HG03520 (cell line): ENCODE data around the gene ZMIZ2.
"Not testable (repeated sequence)": the region's sequence is repeated elsewhere in the genome, so short reads cannot be mapped to it uniquely, and the experiment has no call there.

ENCODE experiments used
- ATAC-seq: cut with Tn5 transposase; IDR thresholded peaks from one replicate; pipeline ENCODE4 v1.9.1; 2021; ENCODE audit warnings: mild to moderate bottlenecking, moderate library complexity; ENCODE audit not compliant: unreplicated experiment

Gene ZMIZ2

DNA sequence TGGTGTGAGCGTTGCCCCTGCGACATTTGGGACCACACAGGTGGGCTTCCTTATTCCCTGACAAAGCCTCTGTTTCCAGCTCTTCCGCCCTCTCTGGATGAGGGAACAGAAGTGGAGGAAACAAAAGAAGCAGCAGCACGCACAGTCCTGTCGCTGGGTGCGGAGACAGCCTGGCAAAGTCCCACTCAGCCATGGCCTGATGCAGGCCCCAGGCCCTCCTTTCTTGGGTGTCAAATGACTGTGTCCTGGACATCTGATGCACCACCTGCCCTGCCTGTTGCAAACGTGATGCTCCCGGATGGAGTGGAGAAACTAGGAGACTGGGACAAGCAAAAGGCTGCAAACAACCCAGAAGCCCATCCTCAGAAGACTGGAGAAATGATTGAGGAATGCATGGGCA is 20.7 kb downstream of the ZMIZ2 start:
- no peak for ATAC-seq

DNA sequence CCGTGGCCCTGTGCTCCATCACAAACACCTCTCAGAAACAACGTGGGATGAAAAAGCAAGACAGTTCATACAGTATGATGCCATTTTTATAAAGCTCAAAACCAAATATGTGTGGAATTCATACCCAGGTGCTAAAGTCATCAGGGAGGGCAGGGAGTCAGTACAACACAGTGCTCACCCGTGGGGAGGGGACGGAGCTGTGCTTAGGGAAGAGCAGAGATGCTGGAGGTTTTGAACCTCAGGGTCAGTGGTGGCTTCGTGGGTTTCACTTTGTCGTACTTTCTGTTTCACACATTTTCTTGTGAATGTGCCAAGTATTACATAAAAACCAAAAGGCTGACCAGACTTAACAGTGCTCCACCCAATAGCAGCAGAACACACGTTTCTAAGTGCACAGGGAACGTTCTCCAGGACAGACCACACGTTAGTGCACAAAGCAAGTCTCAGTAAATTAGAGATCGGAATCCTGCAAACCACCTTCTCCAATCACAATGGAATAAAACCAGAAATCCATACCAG is 21.2 kb downstream of the ZMIZ2 start:
- peak; percentile 62 for ATAC-seq

DNA sequence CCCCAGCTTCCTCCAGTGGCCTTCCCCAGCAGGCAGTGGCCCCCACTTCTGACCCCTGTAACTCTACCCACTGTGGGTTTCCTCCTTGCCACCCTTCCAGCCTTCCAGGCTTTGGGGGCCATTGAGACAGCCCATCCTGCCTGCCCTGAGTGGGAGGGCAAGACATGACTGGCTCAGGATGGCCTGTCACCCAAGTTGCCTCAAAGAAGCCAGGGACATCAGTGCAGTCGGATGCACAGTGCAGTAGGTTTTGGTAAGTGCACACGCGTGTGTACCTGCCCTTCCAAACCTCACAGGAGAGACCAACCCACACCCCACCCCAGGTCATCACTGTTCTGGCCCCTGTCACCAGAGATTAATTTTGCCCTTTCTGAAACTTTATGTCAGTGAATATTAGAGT is 22.7 kb downstream of the ZMIZ2 start:
- ATAC-seq: no peak

DNA sequence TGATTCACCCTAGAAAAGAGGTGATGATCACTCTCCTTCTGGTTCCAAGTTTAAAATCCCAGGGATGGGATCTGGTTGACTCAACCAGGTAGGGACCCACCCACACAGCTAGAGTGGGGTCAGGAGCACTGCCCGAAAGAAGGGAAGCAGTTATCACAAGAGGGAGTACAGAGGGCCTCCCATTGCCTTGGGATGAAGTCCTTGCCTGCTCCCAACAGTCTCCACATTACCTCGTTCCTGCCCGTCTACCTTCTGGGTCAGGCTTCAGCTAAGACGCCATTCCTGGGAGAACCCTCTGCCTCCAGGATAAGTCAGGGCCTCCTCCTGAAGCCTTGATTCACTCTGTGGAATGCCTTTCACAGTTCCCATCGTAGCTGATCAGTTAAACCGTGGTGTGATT is 23.8 kb downstream of the ZMIZ2 start:
- ATAC-seq: no peak

DNA sequence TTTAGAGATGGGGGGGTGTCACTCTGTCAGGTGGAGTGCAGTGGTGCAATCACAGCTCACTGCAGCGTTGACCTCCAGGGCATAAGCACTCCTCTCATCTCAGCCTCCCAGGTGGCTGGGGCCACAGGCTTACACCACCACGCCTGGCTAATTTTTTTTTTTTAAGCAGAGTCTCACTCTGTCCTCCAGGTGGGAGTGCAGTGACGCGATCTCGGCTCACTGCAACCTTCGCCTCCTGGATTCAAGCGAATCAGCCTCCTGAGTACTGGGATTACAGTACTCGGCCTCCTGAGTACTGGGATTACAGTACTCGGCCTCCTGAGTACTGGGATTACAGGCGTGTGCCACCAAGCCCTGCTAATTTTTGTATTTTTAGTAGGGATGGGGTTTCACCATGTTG is 24.2 kb downstream of the ZMIZ2 start:
- ATAC-seq: no peak

DNA sequence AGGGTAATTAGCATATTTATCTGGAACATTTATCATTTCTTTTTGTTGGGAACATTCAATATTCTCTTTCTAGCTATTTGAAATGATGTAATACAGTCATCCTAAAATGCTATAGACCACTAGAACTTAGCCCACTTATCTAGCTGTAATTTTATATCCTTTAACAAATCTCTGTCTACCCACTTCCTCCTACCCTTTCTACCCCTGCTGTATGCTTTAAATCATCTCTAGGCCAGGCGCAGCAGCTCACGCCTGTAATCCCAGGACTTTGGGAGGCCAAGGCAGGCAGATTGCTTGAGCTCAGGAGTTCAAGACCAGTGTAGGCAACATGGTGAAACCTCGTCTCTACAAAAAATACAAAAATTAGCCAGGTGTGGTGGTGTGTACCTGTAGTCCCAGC is 25.8 kb downstream of the ZMIZ2 start:
- not testable (repeated sequence) for ATAC-seq

DNA sequence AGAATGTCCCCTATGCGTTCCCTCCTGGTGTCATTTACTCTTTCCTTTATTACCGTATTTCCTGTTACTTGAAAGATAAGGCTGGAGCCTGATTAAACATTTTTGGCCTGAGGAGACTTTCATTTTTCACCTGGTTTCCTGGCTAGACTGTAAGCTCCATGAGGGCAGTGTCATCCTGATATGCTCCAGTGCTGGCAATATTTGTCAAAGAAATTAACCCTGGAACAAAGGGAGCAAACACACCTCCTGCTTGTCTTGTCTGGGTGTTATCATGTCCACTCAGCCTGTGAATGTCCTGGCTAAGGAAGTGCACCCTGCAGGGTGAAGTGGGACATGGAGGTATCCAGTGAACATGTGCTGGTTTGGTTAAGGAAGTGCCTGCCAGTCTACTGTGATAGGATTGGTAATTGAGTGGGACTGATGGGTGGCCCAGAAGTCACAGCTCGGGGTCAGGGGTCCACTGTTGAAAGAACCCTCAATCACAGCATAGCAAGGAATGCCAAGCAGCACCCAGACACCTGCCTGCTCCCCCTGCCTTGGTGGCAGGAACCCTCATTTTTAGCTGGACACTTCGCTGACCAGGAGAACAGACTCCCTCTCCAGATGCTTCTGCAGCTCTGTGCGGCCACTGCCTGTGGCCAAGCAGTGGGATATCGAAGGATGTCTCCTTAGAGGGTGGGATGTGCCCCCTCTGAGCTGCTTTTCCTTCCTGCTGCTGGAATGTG is 26.9 kb downstream of the ZMIZ2 start:
- ATAC-seq: no peak

DNA sequence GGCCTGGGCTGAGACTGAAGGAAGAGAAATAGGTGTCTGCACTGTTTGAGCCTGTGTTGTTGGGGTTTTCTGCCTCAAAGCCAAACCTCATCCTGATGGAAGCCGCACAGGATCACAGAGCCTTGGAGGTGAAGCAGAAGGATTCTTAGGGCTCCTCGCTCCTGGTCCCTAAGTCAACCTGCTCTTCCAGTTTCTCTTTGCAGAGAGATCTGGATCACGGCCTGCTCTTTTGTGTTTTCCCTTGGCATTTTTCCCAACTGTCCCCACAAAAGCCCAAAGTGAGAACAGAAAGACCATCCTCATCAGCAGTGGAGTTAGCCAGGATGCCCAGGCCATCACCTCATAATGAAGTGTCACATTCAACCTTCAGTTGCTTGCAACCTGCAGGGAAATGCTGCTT is 27.6 kb downstream of the ZMIZ2 start:
- no peak for ATAC-seq

DNA sequence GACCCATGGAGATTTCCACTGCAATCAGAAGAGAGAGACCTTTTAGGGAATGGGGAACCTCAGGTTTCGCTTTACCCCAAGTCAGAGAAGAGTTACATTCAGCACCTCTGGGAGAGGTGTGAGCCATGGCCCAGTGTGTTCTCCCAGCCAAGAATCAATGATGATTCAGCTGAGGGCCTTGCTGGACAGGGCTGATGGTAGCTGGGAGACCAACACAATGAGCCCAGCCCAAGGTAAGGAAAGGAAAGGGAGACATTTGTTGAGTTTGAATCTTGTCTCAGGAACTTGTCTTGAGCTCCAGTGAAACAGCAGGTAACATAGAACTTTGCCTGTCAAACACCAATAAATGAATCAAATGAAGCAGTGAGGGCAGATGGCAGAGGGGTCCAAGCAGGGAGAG is 33.8 kb downstream of the ZMIZ2 start:
- no peak for ATAC-seq

DNA sequence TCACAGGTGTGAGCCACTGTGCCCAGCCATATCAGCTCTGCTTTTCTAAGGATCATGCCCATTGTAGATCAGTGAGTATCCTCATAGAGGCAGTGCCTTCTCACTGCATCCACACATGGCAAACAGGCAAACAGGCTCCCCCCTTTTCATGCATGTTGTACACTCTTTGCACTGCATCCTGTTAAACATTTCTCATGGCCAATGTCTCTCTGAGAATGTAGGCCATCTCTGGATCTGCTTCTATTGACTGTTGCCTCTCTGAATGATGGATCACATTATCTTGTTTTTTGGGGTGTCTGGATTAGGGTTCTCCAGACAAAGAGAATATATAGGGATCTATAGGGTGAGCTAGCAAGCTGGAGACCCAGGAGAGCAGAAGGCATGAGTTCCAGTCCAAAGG is 34.8 kb downstream of the ZMIZ2 start:
- no peak for ATAC-seq

DNA sequence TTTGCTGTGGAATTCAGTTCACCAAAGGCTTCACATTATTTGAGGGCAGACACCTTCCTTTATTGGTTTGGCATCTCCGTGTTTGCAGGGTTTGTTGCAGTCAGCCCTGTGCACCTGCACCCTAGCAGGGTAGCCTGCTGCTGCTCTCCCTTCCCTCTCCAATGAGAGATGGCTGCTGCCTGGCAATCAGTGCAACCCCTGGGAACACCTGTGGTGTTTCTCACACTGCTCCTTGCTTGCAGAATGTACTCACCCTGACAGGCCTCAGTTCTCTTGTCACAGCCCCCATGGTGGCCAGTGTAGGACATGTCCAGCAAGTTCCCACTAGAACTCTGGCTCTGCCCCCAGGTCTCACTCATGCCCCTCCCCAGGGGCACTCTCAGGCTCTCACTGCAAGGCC is 35.7 kb downstream of the ZMIZ2 start:
- ATAC-seq: no peak

DNA sequence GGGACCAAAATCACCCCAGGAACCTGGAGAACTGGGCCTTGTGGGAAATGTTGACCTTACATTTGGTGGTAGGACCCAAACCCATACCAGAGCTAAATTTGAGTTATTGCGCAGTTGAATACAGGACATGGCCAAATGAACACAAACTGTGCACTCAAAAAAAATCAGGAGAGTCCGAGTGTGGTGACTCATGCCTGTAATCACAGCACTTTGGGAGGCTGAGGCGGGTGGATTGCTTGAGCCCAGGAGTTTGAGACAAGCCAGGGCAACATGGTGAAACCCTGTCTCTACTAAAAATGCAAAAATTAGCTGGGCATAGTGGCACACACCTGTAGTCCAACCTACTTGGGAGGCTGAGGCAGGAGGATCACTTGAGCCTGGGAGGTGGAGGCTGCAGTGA is 36.6 kb downstream of the ZMIZ2 start:
- not testable (repeated sequence) for ATAC-seq

DNA sequence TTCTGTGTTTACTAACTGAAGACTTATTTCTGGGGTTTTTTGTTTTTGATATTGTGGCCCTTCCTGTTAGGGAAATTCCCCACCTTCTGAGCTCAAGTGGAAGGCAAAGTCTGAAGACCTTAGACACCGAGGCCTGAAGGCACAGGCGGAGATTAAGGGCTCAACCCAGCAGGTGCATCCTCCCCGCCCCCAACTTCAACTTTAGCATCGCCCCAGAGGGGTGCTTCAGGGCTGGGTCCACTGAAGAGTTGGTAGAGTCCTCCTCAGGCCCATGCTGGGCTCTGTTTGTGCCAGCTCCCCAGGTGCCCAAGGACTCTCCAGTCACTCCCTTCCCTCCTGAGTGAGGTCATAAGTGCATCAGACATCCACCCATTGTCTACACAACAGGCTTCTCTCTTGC is 38.4 kb downstream of the ZMIZ2 start:
- no peak for ATAC-seq

DNA sequence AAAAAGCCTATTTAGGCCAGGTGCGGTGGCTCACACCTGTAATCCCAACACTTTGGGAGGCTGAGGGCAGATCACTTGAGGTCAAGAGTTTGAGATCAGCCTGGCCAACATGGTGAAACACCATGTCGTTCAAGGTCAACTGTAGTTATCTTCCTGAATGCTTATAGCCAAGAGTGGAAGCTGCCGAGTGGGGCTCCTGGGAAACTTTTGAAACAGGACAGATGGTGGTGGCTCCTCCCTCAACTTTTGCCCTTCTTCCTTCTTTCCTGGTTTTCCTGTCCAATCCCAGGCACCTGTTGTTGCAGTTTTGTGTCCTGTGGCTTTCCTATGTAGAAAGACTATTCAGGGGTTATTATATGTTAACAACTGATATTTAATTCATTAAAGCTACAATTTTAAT is 39.1 kb downstream of the ZMIZ2 start:
- no peak for ATAC-seq

DNA sequence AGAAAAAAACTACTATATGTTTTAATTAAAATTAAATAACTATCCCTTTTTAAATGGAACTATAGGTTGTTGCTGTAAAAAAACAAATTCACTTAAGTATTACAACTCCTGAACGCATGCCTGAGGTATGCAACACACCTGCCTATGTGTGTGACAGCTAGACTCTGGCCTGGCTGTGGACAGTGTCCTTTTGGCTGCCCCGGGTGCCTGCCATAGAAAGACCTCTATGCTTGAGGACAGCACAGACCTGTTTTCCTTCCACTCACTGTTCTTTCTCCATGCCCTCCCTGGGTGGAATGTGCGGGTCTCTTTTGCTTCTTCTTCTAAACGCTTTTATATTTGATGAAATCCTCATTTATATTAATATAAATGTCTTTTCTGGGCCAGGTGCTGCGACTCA is 41.3 kb downstream of the ZMIZ2 start:
- ATAC-seq: no peak

DNA sequence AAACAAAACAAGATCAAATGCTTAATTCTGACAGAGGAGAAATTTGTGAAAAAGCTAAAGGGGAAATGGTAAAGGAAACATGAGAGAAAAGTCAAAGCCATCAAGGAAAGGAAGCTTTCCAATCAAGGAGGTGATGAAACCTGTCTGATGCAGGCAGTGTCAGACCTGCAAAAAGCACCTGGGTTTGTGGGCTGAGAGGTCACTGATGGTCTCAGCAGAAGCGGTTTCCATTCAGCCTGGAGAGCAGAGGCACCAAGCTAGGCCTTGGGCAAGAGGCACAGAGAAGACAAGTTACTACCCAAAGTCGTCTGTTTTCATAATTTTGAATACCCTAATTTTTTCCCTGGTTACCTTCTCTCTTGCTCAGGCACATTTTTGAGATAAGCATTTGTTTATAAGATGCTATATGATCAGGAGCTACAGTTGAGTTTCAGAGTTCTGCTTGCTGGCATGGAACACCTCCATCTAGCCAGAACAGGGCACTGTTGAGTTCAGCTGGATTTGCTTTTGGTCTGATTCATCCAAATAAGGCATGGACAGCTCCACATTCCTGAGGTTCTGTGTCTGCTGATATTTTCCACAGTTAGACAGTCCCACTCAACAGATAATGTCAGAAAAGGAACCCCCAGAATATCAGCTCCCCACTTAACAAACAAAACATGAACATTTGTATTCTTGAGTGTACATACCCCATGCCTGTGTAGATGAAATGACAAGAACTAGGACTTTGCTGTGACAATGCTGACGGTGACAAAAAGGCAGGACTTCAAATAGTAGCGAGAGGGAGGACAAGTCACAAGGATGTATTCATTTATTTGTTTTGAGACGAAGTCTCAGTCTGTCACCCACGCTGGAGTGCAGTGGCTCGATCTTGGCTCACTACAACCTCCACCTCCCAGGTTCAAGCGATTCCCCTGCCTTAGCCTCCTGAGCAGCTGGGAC is 42.9 kb downstream of the ZMIZ2 start:
- no peak for ATAC-seq

DNA sequence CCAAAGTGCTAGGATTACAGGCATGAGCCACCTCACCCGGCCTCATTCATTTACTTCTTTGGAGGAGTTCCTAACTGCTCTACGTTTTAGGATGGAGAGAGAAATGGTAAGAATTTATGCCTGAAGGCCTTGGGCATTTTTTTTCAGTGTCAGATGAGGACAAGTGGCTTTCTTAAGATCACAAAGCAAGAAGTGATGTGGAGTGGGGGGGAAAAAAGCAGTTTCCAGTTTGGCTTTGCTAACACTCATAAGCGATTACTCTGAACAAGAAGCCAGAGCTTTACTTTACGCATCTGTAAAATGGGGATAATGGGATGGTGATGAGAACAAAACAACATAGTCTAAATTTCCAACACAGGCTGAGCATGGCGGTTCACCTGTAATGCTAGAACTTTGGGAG is 45.3 kb downstream of the ZMIZ2 start:
- no peak for ATAC-seq

DNA sequence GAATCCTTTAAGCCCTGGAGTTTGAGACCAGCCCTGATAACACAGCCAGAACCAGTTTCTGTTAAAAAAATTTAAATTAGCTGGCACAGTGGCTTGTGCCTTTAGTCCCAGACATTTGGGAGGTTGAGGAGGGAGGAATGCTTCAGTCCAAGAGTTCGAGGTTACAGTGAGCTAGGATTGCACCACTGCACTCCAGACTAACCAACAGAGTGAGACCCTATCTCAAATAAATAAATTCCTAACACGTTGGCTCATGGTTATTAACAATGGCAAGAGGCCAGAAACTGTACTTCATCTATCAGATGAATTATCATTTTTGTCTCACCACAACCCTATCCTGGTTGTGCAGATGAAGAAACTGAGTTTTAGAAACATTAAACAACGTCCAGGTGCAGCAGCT is 45.7 kb downstream of the ZMIZ2 start:
- ATAC-seq: no peak

DNA sequence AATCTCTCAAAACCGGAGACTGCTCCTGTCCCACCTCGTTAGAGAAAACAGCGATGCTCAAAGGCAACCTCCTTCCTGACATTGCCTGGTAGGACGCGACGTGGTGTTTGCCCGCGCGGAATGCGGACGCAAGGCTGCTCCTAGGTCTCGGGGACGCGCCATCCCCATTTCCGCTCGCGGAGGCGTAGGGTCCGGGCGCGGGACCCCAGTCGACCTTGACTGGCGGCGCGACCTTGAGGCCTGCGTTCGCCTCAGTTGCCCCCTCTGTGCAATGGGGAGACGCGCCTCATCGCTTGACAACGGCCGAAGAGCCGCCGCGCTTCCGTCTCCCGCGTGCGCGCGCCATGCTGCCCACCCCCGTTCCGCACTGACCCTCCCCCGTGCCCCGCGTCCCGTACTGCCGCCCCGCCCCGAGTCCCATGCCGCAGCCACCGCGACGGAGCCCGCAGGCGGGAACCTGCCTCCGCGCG is 47.4 kb downstream of the ZMIZ2 start:
- ATAC-seq: no peak

DNA sequence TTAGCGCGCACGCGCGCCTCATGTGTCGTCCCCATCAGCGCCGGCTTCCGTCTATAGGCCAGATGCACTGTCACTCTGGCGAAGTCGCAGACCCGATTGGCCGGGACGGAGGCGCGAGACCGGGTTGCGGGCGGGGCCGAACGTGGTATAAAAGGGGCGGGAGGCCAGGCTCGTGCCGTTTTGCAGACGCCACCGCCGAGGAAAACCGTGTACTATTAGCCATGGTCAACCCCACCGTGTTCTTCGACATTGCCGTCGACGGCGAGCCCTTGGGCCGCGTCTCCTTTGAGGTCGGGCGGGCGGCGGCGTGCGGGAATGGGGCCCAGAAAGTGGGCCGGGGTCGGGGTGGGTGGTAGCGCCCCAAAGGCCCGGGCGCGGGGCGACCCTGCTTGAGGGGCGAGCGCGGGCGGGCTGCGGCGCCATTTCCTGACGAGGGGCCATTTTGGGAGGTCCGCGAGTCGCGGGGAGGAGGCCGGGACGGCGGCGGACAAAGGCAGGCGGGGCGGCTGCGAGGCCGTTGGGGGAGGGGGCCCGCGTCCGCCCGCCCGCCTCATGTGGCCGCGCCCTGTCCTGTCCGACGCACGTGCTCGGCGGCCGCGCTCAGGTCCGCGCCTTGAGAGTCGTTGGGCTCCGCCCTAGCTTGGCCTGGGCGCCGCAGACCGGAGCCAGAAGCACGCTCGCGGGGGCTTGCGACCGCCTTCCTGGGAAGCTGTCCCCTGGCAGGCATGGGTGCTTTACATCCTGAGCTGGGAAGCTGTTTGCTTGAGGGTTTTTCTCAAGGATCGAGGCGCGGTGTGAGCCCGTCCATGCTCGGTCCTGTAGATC is 48.1 kb downstream of the ZMIZ2 start, which contains the start of gene PPIA:
PPIA (plus strand) TSS at position 178 of the 825 bp plus-strand sequence; CDS start at position 222, 44 bp downstream.
- ATAC-seq: peak; percentile 85
